Esophagus squamous epithelium (tissue), 5 donors: Measurements from ENCODE around the gene MCM3AP. TPM values are rescaled to one million over a fixed set of nuclear protein-coding genes. Genes with fewer than 3 reads are reported as not detected.

ENCODE experiments used
- DNase-seq: peaks from one replicate; lab custom pipeline; 2025; lab: John Stamatoyannopoulos, UW
- H3K27ac ChIP-seq, 4 donors: fragments of 200-600 bp; sonication (generic); one replicate each; pipeline ENCODE4 v1.5.1; 2016 to 2019; ENCODE audit warnings: mild to moderate bottlenecking in 1 of 4
- H3K27me3 ChIP-seq, 4 donors: fragments of 200-600 bp; sonication (generic); 1 replicate in 3 of 4; 2 replicates in 1 of 4; pipeline versions ENCODE4 v1.5.1 to v1.6.0; 2017 to 2021; ENCODE audit warnings: antibody characterized with exemption in 1 of 4
- H3K36me3 ChIP-seq, 3 donors: fragments of 200-600 bp; sonication (generic); one replicate each; pipeline ENCODE4 v1.5.1; 2016 to 2019
- H3K4me1 ChIP-seq, 3 donors: fragments of 200-600 bp; sonication (generic); one replicate each; pipeline ENCODE4 v1.5.1; 2017 to 2019
- H3K4me3 ChIP-seq, 4 donors: fragments of 200-600 bp; sonication (generic); 1 replicate in 3 of 4; 2 replicates in 1 of 4; pipeline ENCODE4 v1.5.1; 2016 to 2019; ENCODE audit warnings: mild to moderate bottlenecking in 2 of 4, moderate library complexity in 1 of 4
- H3K9me3 ChIP-seq, 3 donors: fragments of 200-600 bp; sonication (generic); one replicate each; pipeline ENCODE4 v1.5.1; 2016 to 2019
- POLR2A ChIP-seq, 4 donors: fragments of 450-650 bp; IDR thresholded peaks; one replicate each; pipeline ENCODE4 v1.6.1; 2017; ENCODE audit warnings: antibody characterized with exemption in 4 of 4, mild to moderate bottlenecking in 4 of 4, moderate library complexity in 3 of 4
- WGBS, 2 donors: methylation state at CpG; one replicate each; pipeline ENCODE4 v1.1.5; 2018; 5-methylcytosine and 5-hydroxymethylcytosine counted together
- intact Hi-C: fragments of 100-400 bp; cut with DNase I; formaldehyde crosslinking; loops from one replicate; pipeline ENCODE4 v1.15.0; 2022
- total RNA-seq, 4 donors: library from RNA; depleted of rRNA; stranded (reverse); fragments of >200 nt; gene quantifications; one replicate each; pipeline ENCODE4 v1.1.0, GENCODE V29; 2016
- TF ChIP-seq, protein P1 (sequence below), 6 experiments: fragments of 450-650 bp in 4 of 6; fragments of 200-600 bp in 2 of 6; sonication (generic) in 2 of 6; IDR thresholded peaks; one replicate each; pipeline ENCODE4 v1.5.1; 2016 to 2019; ENCODE audit warnings: antibody characterized with exemption in 6 of 6, mild to moderate bottlenecking in 4 of 6, moderate library complexity in 4 of 6
- donor health status: DM: yes; HTN: yes; CAD: no.

MCM3AP gene
- total RNA-seq, 4 donors from 2014 or later: 31.3 to 72.7 (median 63.2) TPM

DNA sequence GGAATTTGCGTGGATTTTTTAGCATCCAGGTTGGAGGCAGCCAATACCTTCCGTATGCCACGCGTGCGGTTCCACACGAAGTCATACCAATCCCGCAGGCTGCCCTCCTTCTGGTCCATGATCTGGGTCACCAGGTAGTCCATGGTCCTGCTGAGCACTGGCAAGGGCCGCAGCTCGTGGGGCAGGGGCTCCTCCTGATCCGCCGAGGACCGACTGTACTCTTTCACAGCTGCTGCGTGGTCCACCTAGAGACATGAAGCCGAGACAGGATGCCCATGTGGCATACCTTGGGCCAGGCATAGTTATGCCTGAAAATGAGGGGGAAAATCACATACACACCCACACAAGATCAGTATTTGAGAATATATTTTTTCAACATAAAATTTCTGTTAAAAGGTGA lies 12.1 kb downstream of the MCM3AP start:
- no peaks in the 10 kb centered on the region for H3K27me3 ChIP-seq
- H3K4me3 ChIP-seq: no peak overlapping the region
- no peaks in the 10 kb centered on the region for H3K4me1 ChIP-seq
- H3K27ac ChIP-seq: no peak overlapping the region
- H3K36me3 ChIP-seq: peaks cover 55 to 100% (median 75%) of the 10 kb centered on the region in 3 donors
- no peaks in the 10 kb centered on the region for H3K9me3 ChIP-seq
- DNase-seq: no peak
- intact Hi-C loops: no loop called here
- TF ChIP-seq, protein P1, sequence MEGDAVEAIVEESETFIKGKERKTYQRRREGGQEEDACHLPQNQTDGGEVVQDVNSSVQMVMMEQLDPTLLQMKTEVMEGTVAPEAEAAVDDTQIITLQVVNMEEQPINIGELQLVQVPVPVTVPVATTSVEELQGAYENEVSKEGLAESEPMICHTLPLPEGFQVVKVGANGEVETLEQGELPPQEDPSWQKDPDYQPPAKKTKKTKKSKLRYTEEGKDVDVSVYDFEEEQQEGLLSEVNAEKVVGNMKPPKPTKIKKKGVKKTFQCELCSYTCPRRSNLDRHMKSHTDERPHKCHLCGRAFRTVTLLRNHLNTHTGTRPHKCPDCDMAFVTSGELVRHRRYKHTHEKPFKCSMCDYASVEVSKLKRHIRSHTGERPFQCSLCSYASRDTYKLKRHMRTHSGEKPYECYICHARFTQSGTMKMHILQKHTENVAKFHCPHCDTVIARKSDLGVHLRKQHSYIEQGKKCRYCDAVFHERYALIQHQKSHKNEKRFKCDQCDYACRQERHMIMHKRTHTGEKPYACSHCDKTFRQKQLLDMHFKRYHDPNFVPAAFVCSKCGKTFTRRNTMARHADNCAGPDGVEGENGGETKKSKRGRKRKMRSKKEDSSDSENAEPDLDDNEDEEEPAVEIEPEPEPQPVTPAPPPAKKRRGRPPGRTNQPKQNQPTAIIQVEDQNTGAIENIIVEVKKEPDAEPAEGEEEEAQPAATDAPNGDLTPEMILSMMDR (IDR thresholded peaks at IDR 0.05): no peak
- no peak for TF ChIP-seq POLR2A (IDR thresholded peaks at IDR 0.05)
- WGBS, 2 donors: 94 to 95% methylated on average over 6 to 13 of the region's 14 CpGs

DNA sequence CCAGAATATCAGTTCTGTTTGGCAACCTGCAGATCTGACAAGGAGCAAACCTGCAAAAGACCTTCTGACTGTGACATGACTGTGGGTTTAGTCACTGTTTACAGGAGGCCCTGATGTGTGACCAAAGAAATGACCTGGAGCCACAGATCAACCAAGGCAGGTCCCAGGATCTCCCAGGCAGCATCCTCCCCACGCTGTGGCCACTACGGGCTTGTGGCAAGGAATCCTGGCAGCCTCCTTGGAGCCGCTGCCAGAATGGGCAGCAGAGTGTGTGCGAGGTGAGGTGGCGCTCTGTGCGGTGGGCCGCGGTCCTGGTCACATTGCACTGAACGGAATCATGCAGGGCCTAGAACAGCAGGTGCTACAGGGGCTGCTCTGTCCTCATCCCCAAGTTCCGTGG lies 15.9 kb downstream of the MCM3AP start:
- TF ChIP-seq, protein P1 (IDR thresholded peaks at IDR 0.05): no peak
- TF ChIP-seq POLR2A (IDR thresholded peaks at IDR 0.05): no peak
- H3K9me3 ChIP-seq: no peaks in the 10 kb centered on the region

DNA sequence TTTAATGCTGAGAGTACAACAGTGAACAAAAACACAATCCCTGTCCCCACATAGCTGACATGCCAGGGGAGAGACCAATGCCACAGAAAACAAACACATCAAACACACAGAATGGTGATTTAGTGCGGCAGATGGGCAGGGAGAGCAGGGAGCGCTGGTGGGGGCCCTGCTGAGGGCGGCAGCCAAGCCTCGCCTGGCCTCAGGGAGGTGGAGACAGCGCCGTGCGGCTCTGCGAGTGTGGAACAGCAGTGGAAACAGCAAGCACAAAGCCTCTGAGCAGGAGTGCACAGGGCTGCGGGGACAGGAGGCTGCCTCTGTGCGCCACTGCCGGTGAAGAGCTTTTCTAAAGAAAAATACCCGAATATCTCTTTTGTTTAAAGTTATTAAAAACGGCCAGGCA lies 17.0 kb downstream of the MCM3AP start:
- no peaks in the 10 kb centered on the region for H3K9me3 ChIP-seq
- intact Hi-C loops: no loop called here

More for the DNA sequence above, 15.9 kb downstream of the MCM3AP start:
- Histone ChIP-seq H3K27ac (no peak overlapping the region), H3K4me3 (no peak overlapping the region), H3K36me3 (peaks cover 74 to 100% (median 85%) of the 10 kb centered on the region in 3 donors), H3K4me1 (no peaks in the 10 kb centered on the region), H3K27me3 (no peaks in the 10 kb centered on the region)
- DNase-seq: no peak
- 95 to 100% methylated on average over 1 to 3 of the region's 10 CpGs for WGBS, 2 donors
- intact Hi-C loops: no loop called here

DNA sequence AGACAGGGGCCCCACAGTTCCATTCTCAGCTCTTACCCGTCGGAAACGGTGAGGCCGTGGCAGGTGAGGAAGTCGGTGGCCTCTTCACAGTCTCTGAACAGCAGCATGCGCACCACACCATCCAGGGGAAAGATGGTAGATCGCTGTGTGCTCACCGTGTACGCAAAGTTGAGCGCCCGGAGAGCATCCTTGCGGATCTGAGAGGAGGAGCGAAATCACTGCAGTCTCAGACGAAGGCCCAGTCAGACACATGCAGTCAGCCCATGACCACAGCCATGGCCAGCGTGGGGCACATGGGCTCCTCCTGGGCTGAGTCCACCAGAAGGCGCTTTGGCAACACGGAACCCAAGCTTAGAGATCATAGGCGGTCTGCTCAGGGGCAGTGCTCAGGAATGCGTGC lies 18.5 kb downstream of the MCM3AP start:
- Histone ChIP-seq H3K27ac (no peak overlapping the region), H3K36me3 (peaks cover 58 to 100% (median 68%) of the 10 kb centered on the region in 3 donors), H3K9me3 (no peaks in the 10 kb centered on the region), H3K4me1 (no peaks in the 10 kb centered on the region), H3K4me3 (no peak overlapping the region), H3K27me3 (no peaks in the 10 kb centered on the region)
- TF ChIP-seq, protein P1 (IDR thresholded peaks at IDR 0.05): no peak
- TF ChIP-seq POLR2A (IDR thresholded peaks at IDR 0.05): no peak
- WGBS, 2 donors: 94 to 97% methylated on average over 13 to 15 of the region's 19 CpGs
- no peak for DNase-seq
- intact Hi-C loops: no loop called here

More for the DNA sequence above, 17.0 kb downstream of the MCM3AP start:
- WGBS, 2 donors: 89 to 90% methylated on average over 4 to 13 of the region's 13 CpGs
- no peak overlapping the region for H3K4me3 ChIP-seq
- no peak overlapping the region for H3K27ac ChIP-seq
- peaks cover 70 to 100% (median 81%) of the 10 kb centered on the region in 3 donors for H3K36me3 ChIP-seq
- DNase-seq: no peak
- no peak for TF ChIP-seq POLR2A (IDR thresholded peaks at IDR 0.05)
- TF ChIP-seq, protein P1 (IDR thresholded peaks at IDR 0.05): no peak
- no peaks in the 10 kb centered on the region for H3K27me3 ChIP-seq
- no peaks in the 10 kb centered on the region for H3K4me1 ChIP-seq

DNA sequence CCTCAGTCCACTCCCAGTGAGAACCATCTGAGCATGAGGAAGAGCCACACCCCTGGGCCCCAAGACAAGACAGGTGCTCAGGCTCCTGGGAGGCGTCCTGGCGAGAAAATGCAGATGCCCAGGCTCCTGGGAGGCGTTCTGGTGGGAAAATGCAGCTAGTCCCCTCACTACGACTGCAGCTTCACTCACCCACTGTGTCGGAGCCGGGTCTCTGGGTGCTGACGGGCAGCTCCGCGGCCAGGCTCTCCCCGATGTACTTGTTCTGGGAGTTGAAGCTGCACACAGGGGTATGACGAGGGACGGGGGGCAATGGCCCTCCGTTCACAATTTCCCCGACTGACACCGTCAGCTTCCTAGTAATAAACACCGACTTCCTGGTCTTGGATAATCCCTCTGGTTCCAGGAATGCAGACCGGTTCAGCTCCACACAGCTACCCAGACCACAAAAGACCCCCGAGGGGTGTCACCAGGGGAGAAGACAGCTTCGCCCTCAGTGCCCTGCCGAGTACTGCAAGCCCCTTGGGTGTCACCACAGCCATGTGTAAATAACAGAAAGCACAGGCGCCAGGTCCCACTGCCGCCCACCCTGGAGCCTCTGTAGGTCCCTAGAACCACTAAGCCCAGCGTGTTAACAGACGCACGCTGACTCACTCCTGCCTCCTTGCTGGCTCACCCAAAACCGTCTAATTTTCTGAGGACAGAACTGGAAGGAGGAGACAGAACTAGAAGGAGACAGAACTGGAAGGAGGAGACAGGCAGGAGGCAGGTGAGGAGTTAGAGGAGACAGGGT lies 19.5 kb downstream of the MCM3AP start:
- no peak overlapping the region for H3K4me3 ChIP-seq
- DNase-seq: no peak
- no peak overlapping the region for H3K27ac ChIP-seq
- H3K4me1 ChIP-seq: no peaks in the 10 kb centered on the region
- intact Hi-C loops: no loop called here
- peaks cover 51 to 100% (median 65%) of the 10 kb centered on the region in 3 donors for H3K36me3 ChIP-seq
- WGBS, 2 donors: 63 to 86% methylated on average over 11 to 14 of the region's 26 CpGs
- no peak for TF ChIP-seq POLR2A (IDR thresholded peaks at IDR 0.05)
- TF ChIP-seq, protein P1 (IDR thresholded peaks at IDR 0.05): no peak
- H3K27me3 ChIP-seq: no peaks in the 10 kb centered on the region
- H3K9me3 ChIP-seq: no peaks in the 10 kb centered on the region
